ENCODE data around the gene MFNG. TPM values are rescaled to one million over a fixed set of nuclear protein-coding genes. Genes with fewer than 3 reads are reported as not detected.

Gene MFNG
- total RNA-seq, 2 donors from 2014 or later: 88.7 to 169 TPM

DNA sequence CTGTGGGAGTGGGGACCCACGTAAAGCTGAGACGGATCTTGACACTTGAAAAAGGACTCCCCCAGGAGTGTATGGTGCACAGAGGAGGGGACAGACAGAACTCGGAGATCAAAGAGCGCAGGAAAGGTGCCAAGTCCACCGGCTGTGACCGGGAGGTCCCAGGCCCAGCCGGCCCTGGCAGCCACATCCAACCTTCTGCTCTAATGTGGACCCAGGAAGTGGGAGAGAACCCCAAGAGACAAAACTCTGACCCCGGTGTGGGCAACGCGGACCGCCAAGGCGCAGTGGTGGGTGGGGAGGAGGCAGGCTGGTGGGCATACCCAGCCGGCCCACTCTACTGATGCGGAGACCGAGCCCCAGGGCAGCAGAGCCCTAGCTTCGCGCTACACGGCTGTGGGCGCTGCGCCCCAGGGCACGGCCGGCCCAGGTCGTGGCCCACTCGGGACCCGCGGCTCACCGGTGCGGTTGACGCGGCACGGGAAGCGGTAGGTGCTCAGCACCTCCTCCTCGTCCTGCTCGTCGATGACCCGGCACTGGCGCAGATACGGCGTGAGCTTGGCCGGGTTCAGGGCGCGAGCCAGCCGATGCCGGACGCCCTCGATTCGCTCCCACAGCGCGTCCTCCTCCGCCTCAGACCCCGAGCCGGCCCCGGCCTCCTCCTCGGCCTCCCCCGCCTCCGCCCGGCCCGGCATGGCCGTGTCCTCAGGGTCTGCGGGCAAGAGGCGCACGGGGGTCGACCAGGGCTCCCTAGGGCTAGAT lies 32.5 kb upstream of the MFNG start:
- H3K36me3 Mint-ChIP-seq: peaks cover 0 to 4% of the 10 kb centered on the region in 2 donors
- ATAC-seq (peak in 1 of 2 donors; percentile 29), DNase-seq (ENCODE audit: low spot score in 2 of 2) (no peak)
- H3K9me3 Mint-ChIP-seq: no peaks in the 10 kb centered on the region
- H3K27ac Mint-ChIP-seq: no peak overlapping the region

DNA sequence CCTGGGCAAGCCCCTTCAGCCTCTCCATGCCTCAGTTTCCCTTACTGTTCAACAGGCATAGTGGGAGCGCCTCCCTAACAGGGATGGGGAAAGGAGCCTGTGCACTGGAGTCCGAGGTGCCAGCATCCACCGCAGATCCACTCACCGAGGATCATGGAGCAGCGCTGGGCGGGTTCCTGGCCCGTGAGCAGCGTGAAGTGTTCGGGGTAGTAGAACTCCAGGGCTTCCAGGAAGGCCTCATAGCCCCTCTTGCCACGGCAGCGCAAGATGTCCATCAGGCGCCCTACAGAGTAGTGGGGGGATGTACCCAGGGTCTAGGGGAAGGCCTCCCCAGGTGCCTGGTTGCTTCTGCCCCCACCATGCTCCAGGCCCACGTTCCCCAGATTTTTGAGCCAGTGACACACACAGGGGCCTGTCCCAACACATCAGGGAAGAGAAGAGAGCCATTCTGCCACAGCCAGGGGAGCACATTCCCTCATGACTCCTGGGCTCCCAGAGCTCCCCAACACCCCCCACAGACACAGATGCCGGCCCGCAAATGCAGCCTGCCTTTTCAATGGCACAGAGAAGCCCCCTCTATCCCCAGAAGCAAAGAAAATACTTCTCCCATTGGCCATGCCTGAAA lies 31.8 kb upstream of the MFNG start:
- DNase-seq (ENCODE audit: low spot score in 2 of 2): no peak
- Mint-ChIP-seq H3K9me3 (no peaks in the 10 kb centered on the region), H3K27ac (no peak overlapping the region), H3K36me3 (peaks cover 0 to 4% of the 10 kb centered on the region in 2 donors)
- ATAC-seq: no peak

DNA sequence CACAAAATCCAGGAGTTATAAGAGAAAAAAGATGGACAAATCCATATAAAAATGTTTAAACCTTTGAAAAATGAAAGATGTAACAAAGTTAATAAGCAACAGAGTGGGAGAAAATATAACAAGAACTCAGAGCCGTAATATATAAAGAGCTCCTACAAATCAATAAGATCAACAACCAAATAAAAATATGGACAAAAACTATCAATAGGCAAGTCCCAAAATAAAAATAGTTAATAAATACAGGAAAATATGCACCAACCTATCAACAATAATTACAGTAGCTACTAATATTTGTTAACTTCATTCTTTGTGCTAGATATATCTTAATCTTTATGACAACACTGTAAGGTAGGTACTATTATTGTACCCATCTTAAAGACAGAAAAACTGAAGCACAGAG lies 30.3 kb upstream of the MFNG start:
- Mint-ChIP-seq H3K9me3 (no peaks in the 10 kb centered on the region), H3K27ac (no peak overlapping the region), H3K36me3 (peaks cover 0 to 4% of the 10 kb centered on the region in 2 donors)
- no peak for ATAC-seq
- no peak for DNase-seq (ENCODE audit: low spot score in 2 of 2)

DNA sequence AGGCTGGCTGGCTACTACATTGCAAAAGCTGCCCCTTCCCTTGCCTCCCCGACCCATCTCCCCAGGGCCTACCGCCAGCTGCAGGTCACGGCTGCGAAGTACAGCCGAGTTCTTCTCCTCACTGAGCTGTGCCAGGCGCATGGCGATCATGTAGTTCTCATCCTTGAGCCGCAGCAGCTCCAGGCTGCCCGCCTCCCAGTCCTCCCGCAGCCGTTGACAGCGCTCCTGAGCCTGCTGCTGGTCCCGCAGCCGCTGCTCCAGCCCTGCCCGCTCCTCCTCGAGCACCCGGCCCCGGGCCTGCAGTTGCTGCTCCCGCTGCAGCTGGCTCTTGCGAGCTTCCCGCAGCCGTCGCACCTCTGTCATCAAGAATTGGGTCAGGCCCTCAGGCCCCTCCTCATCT lies 29.7 kb upstream of the MFNG start:
- Mint-ChIP-seq H3K27ac (no peak overlapping the region), H3K9me3 (no peaks in the 10 kb centered on the region), H3K36me3 (peaks cover 0 to 4% of the 10 kb centered on the region in 2 donors)
- no peak for DNase-seq (ENCODE audit: low spot score in 2 of 2)
- no peak for ATAC-seq

DNA sequence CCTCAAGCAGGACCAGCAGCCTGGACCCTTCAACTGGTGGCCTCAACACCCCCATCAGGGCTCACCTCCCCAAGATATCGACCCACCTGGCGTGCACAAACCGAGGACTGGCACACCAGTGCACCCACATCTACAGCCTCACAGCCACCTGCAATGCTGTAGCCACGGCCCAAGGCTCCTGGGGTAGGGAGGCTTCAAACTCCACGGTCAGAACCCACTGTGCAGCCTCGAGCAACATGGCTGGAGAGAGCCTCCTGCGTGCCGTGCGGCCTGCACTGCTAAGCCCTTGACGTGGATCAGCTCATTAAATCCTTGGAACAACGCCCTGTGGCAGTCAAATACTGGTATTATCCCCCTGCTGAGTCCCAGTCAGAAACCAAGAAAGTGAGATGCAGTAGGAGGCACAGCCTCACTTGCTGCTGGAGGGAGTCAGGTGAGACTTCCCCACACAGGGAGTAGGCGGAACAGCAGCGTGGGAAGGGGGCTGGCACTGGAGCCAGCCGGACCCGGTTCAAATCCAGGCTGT lies 28.4 kb upstream of the MFNG start:
- H3K36me3 Mint-ChIP-seq: peaks cover 0 to 4% of the 10 kb centered on the region in 2 donors
- H3K27ac Mint-ChIP-seq: no peak overlapping the region
- no peak for ATAC-seq
- no peaks in the 10 kb centered on the region for H3K9me3 Mint-ChIP-seq
- no peak for DNase-seq (ENCODE audit: low spot score in 2 of 2)

DNA sequence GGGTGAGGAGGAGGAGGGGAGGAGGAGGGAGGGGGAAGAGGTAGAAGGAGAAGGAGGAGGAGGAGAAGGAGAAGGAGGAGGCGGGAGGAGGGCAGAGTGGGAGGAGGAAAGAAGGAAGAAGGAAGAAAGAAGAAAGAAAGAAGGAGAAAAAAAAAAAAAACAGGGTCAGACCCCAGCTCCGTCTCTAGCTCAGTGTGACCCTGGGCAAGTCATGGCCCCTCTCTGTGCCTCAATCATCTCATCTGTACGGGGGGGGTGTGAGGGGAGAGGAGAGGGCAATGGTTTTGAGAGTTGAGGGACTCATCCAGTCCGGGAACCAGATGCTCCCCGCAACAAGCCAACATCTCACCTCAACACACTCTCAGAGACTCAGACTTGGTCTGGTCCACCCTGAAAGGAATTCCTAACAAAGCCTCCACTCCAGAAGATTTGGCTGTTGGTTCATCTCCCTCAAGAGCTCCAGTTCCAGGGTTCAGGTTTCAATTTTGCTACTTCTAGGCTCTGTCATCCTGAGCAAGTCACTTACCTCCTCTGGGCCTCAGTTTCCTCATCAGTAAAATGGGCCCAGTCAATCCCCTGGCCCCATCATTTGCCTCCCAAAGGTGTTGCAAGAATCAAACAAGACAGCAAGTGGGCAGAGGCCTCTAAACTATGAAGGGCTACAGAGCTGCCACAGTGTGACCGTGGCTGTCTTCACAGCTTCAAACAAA lies 25.4 kb upstream of the MFNG start:
- Mint-ChIP-seq H3K9me3 (no peaks in the 10 kb centered on the region), H3K27ac (peak overlapping the region in 1 of 2 donors; percentile 22), H3K36me3 (no peaks in the 10 kb centered on the region)
- DNase-seq (ENCODE audit: low spot score in 2 of 2) (no peak), ATAC-seq (no peak)

DNA sequence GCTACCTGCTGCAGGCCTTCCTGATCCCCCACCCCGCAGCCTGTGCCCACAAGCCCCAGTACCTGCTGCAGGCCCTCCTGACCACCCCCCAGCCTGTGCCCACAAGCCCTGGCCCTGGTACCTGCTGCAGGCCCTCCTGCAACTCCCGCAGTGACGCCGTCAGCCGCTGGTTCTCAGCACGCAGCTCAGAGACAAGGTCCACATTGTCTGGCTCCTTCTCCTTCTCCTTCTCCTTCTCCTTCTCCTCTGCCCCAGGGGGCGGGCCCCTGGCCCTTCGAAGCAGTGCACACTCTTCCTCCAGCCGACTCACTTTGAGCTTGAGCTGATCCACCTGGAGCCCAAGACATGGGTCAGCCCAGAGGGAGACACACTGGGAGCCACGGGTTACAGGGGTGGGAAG lies 23.9 kb upstream of the MFNG start:
- Mint-ChIP-seq H3K36me3 (no peaks in the 10 kb centered on the region), H3K9me3 (no peaks in the 10 kb centered on the region), H3K27ac (no peak overlapping the region)
- DNase-seq (ENCODE audit: low spot score in 2 of 2) (no peak), ATAC-seq (no peak)

DNA sequence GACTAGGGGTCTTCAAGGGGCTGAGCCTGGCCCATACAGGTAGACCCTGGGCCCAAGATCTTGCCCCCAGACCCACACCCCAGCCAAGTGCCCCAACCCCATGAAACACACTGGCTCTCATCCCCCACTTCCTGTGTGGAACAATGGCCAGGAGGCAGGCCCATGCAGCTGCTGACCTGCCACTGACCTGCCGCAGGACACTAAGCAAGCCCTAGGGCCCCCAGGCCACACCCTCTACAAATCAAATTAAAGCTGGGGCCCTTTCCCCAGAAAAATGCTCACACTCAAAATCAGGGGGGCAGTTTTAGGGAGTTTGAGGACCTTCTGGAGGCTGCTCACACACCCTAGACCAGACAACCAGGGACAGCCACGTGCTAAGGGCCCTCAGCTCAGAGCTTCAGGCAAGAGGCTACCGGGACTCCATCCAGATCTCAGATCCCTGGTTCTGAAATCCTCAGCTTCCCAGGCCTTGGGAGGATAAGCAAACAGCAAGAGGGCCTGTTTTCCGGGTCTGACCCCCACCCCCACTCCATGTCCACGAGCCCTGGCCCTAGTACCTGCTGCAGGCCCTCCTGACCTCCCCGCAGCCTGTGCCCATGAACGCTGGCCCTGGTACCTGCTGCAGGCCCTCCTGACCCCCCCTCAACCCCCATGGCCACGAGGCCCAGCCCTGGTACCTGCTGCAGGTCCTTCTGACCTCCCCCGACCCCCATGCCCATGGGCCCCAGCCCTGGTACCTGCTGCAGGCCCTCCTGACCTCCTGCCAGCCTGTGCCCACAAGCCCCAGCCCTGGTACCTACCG lies 23.1 kb upstream of the MFNG start:
- no peak for ATAC-seq
- no peaks in the 10 kb centered on the region for H3K9me3 Mint-ChIP-seq

DNA sequence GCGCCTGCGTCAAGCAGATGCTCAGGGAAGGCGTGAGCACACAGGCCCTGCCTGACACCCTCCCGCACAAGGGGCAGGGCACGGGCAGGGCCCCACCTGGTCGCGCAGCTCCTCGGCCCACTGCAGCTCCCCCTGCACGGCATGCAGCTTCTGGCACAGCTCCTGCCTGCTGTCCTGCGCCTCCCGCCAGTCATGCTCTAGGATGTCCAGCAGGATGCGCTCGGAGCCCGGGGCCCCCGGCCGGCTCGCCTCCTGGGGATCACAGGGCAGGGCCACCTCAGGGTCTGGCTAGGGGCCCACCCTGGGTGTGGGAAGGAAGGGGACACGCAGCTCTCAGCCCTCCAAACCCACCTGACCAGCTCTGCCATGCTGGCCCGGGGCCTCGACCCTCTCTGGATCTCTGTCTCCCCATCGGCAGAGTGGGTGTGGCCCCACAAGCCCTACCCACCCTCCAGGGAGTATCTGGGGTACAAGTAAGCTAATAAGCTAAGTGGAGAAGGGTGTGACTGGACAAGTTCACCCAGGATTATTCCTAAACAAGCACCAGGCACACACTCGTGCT lies 22.3 kb upstream of the MFNG start:
- no peak overlapping the region for H3K27ac Mint-ChIP-seq

More for the DNA sequence above, 23.1 kb upstream of the MFNG start:
- no peak for DNase-seq (ENCODE audit: low spot score in 2 of 2)
- peak overlapping the region in 1 of 2 donors; percentile 36 for H3K27ac Mint-ChIP-seq
- H3K36me3 Mint-ChIP-seq: no peaks in the 10 kb centered on the region

DNA sequence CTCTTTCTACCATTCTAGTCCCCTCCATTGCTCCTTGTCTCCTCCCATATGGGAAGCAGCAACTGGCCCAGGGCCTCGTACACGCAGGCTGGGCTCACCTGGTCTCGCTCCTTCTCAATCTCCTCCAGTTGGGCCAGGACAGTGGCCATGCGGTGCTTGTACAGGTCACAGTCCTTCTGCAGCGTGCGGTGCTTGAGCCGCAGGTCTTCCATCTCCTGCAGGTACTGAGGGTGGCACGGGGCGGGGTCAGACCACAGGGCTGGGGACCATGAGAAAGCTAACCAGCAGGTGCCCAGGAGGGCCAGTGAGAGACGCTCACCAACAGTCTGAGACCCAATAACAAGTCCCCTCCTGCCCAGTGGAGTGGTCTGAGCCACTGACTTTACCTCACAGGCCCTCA lies 21.5 kb upstream of the MFNG start:
- DNase-seq (ENCODE audit: low spot score in 2 of 2): no peak
- no peak overlapping the region for H3K27ac Mint-ChIP-seq
- no peaks in the 10 kb centered on the region for H3K36me3 Mint-ChIP-seq
- no peaks in the 10 kb centered on the region for H3K9me3 Mint-ChIP-seq
- no peak for ATAC-seq

More for the DNA sequence above, 22.3 kb upstream of the MFNG start:
- no peaks in the 10 kb centered on the region for H3K9me3 Mint-ChIP-seq
- no peak for DNase-seq (ENCODE audit: low spot score in 2 of 2)
- ATAC-seq: no peak
- H3K36me3 Mint-ChIP-seq: no peaks in the 10 kb centered on the region

DNA sequence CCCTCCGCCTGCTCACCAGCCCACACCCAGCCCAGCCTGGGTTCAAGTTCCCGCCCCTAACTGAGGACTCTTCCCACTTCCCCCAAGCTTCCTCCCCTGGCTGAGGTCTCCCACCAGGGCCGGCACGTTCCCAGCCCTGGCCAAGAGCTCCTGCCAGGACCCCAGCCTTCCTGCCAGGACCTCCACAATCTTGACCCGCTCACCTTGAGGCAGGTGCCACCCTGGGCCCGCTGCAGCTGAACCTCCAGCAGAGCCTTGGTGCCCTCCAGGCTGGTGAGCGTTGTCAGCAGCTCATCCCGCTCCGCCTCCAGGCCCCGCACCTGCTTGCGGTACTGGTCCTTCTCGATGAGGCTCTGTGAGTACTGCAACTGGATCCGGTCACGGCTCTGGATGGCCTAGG lies 19.8 kb upstream of the MFNG start:
- Mint-ChIP-seq H3K9me3 (no peaks in the 10 kb centered on the region), H3K27ac (no peak overlapping the region), H3K36me3 (no peaks in the 10 kb centered on the region)
- ATAC-seq: no peak
- DNase-seq (ENCODE audit: low spot score in 2 of 2): no peak

DNA sequence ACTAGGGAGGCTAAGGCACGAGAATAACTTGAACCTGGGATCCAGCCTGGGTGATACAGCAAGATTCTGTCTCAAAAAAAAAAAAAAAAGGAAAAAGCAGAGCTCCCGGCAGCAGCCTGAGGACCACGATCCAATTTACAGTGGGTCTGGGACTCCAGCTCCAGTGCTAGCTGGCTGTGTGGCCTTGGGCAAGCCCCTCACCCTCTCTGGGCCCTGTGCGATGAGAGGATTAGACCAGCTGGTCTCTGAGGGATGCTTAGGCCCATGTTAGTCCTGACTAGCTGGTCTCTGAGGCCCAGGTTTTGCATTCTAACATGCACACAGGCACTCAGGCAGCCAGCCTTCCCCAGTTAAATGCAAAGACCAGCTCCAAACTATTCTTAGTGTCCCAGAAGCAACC lies 19.4 kb upstream of the MFNG start:
- DNase-seq (ENCODE audit: low spot score in 2 of 2) (no peak), ATAC-seq (no peak)
- no peaks in the 10 kb centered on the region for H3K9me3 Mint-ChIP-seq
- H3K27ac Mint-ChIP-seq: no peak overlapping the region
- H3K36me3 Mint-ChIP-seq: no peaks in the 10 kb centered on the region

DNA sequence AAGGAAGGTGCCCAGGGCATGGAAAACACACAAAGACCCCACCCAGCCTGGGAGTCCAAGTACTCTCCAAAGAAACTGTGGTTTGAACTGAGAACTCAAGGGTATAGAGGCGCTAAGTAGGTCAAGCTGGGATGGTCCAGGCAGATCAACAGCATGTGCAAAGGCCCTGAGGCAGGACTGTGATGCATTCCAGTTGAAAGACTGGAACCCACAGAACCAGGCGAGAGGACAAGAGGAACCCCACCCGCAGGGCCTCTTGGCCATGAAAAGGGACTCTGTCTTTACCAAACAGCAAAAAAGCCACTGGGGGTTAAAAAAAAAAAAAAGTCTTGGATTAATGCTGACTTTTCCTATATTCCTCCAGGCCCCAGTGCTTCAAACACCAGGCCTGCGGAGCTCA lies 18.8 kb upstream of the MFNG start:
- ATAC-seq (no peak), DNase-seq (ENCODE audit: low spot score in 2 of 2) (no peak)
- no peaks in the 10 kb centered on the region for H3K9me3 Mint-ChIP-seq
- no peak overlapping the region for H3K27ac Mint-ChIP-seq
- H3K36me3 Mint-ChIP-seq: no peaks in the 10 kb centered on the region

DNA sequence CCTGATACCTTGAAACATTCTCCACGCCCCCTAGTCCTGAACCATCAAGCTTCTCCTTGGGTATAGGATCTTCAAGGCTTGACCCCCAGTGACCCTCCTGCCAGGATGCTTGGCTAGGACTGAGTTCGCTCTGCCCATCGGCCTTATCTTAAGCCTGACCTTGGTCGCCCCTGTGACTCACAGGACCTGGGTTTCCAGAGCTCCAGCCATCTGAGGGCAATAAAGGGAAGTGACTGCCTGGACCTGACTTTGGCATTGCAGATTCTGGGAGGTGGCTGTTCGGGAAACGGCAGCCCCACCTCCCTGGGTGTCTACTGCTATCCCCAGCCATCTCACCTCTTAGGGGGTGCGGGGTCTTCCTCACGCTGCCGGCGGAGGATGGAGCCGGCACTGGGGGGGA lies 17.7 kb upstream of the MFNG start:
- ATAC-seq: no peak
- Mint-ChIP-seq H3K9me3 (no peaks in the 10 kb centered on the region), H3K27ac (no peak overlapping the region), H3K36me3 (no peaks in the 10 kb centered on the region)
- no peak for DNase-seq (ENCODE audit: low spot score in 2 of 2)

DNA sequence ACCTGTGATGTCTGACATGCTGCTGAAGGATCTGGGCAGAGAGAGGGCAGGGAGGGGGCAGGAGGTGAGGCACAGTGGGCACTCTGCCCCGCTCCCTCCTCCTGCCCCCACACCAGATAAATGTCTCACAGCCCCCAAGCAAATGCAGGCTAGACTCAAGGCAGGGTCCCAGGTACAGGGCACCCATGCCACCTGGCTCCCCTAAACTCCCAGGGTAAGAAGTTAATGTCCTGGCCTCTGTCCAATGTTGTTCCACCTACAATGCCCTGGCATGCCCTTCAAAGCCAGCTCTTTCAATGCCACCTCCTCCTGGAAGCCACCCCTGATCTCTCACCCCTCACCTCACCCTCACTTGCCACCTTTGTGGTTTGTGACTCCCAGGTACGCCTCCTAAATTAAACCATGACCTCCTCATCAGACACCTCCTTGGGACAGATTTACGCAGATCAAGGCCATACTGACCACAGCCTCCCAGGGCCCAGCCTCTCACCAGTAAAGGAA lies 17.0 kb upstream of the MFNG start:
- ATAC-seq: no peak
- Mint-ChIP-seq H3K27ac (peak overlapping the region in 1 of 2 donors; percentile 4), H3K36me3 (no peaks in the 10 kb centered on the region), H3K9me3 (no peaks in the 10 kb centered on the region)
- no peak for DNase-seq (ENCODE audit: low spot score in 2 of 2)

Measured in activated naive CD4-positive, alpha-beta T cell treated with anti-CD3 and anti-CD28 coated beads, Interleukin-2, amount 50 U/mL, for 72 hours (primary cell).